Common myeloid progenitor, CD34-positive (primary cell): Measurements from ENCODE around the gene ACTMAP.

Experiments used
- CTCF ChIA-PET: fragments of 350-600 bp; sonication (Branson Sonifier 250); formaldehyde crosslinking; loops from one replicate; lab custom pipeline; 2021; ENCODE audit warnings: antibody characterized with exemption; lab: Charles Lee
- POLR2A ChIA-PET: fragments of 350-600 bp; sonication (Branson Sonifier 250); formaldehyde crosslinking; loops from one replicate; lab custom pipeline; 2021; ENCODE audit warnings: antibody characterized with exemption; lab: Charles Lee
- DNase-seq, 3 donors: peaks; one replicate each; pipeline versions ENCODE4 v3.0.0 to v3.0.0-alpha.2; 2013
- H3K27ac ChIP-seq, 2 experiments: 1 replicate in 1 of 2; 2 replicates in 1 of 2; pipeline ENCODE4 v1.7.0; 2013; ENCODE audit warnings: inconsistent platforms in 2 of 2, low read length in 2 of 2, mild to moderate bottlenecking in 2 of 2, low read depth in 1 of 2, moderate library complexity in 1 of 2; ENCODE audit not compliant: severe bottlenecking in 2 of 2, insufficient read depth in 1 of 2, poor library complexity in 1 of 2
- H3K27me3 ChIP-seq, 5 experiments: replicated peaks in 2 of 5; 1 replicate in 3 of 5; 2 replicates in 2 of 5; pipeline versions ENCODE4 v1.6.1 to v1.7.0; 2013; ENCODE audit warnings: low read length in 4 of 5, mild to moderate bottlenecking in 2 of 5, moderate library complexity in 2 of 5, inconsistent platforms in 1 of 5; ENCODE audit not compliant: insufficient read depth in 5 of 5, control insufficient read depth in 4 of 5
- H3K36me3 ChIP-seq, 4 experiments: 1 replicate in 2 of 4; 2 replicates in 2 of 4; pipeline versions ENCODE4 v1.6.1 to v1.7.0; 2013; ENCODE audit warnings: low read length in 3 of 4, control low read depth in 1 of 4, mild to moderate bottlenecking in 1 of 4; ENCODE audit not compliant: control insufficient read depth in 4 of 4, insufficient read depth in 4 of 4
- H3K4me1 ChIP-seq, 4 experiments: 1 replicate in 3 of 4; 2 replicates in 1 of 4; pipeline versions ENCODE4 v1.6.1 to v1.7.1; 2013; ENCODE audit warnings: low read length in 3 of 4, mild to moderate bottlenecking in 3 of 4, control low read depth in 1 of 4, inconsistent platforms in 1 of 4, moderate library complexity in 1 of 4; ENCODE audit not compliant: control insufficient read depth in 4 of 4, insufficient read depth in 4 of 4; ENCODE audit errors: control extremely low read depth in 1 of 4
- H3K4me3 ChIP-seq, 7 experiments: 1 replicate in 4 of 7; 2 replicates in 3 of 7; pipeline versions ENCODE4 v1.5.1 to v1.7.0; 2013; ENCODE audit warnings: mild to moderate bottlenecking in 7 of 7, low read length in 6 of 7, moderate library complexity in 6 of 7, inconsistent platforms in 2 of 7, low read depth in 2 of 7, control low read depth in 1 of 7; ENCODE audit not compliant: insufficient read depth in 4 of 7, control insufficient read depth in 1 of 7; ENCODE audit errors: extremely low read depth in 1 of 7
- H3K9me3 ChIP-seq, 5 experiments: 1 replicate in 4 of 5; 2 replicates in 1 of 5; pipeline versions ENCODE4 v1.6.1 to v1.7.1; 2013; ENCODE audit warnings: low read length in 4 of 5, mild to moderate bottlenecking in 2 of 5, inconsistent platforms in 1 of 5, low read depth in 1 of 5, moderate library complexity in 1 of 5; ENCODE audit not compliant: control insufficient read depth in 4 of 5, insufficient read depth in 2 of 5; ENCODE audit errors: control extremely low read depth in 1 of 5
- WGBS: methylation state at CpG from one replicate; pipeline ENCODE4 v1.1.5; 2013; ENCODE audit not compliant: insufficient coverage; 5-methylcytosine and 5-hydroxymethylcytosine counted together

The ACTMAP gene

DNA sequence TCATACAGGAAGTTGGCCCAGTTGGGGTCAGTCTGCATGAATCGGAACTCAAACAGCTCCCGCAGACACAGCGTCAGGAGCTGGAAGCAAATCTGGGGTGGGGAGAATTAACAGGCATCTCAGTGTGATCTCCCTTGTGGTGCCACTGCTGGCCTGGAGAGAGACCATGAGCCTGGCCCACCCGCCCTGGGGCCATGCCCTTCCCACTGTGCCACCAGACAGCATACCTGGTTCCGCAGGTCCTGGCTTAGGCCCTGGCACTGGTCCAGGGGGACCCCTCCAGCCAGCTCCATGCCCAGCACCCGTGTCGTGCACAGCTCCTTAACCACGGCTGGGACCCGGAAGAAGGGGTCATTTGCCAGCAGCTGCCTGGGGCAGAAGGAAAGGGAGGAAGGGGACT, 50.2 kb downstream of the ACTMAP start:
- no peak overlapping the region for H3K27ac ChIP-seq
- ChIA-PET POLR2A (no interaction called here), CTCF (no interaction called here)
- H3K36me3 ChIP-seq: peaks cover 14 to 59% (median 51%) of the 10 kb centered on the region in 4 experiments
- WGBS: 98% methylated on average over 9 of the region's 9 CpGs
- no peak overlapping the region for H3K4me3 ChIP-seq
- H3K4me1 ChIP-seq: no peaks in the 10 kb centered on the region
- DNase-seq: no peak
- no peaks in the 10 kb centered on the region for H3K9me3 ChIP-seq
- no peaks in the 10 kb centered on the region for H3K27me3 ChIP-seq

GRCh38 chr19:40697007-40697406, 53.3 kb downstream of the ACTMAP start:
- no peak overlapping the region for H3K27ac ChIP-seq
- ChIA-PET POLR2A (no interaction called here), CTCF (no interaction called here)
- H3K4me1 ChIP-seq: peaks cover 0 to 2% (median under 1%) of the 10 kb centered on the region in 4 experiments
- no peak overlapping the region for H3K4me3 ChIP-seq
- DNase-seq: no peak
- 97% methylated on average over 5 of the region's 6 CpGs for WGBS
- H3K27me3 ChIP-seq: no peaks in the 10 kb centered on the region
- H3K36me3 ChIP-seq: peaks cover 13 to 55% (median 44%) of the 10 kb centered on the region in 4 experiments
- H3K9me3 ChIP-seq: no peaks in the 10 kb centered on the region

GRCh38 chr19:40695881-40696280, 54.4 kb downstream of the ACTMAP start:
- no peaks in the 10 kb centered on the region for H3K27me3 ChIP-seq
- H3K4me3 ChIP-seq: no peak overlapping the region
- CTCF ChIA-PET: no interaction called here
- H3K4me1 ChIP-seq: peaks cover 0 to 13% (median 11%) of the 10 kb centered on the region in 4 experiments
- H3K9me3 ChIP-seq: no peaks in the 10 kb centered on the region
- no peak for DNase-seq
- POLR2A ChIA-PET: no interaction called here
- 94% methylated on average over 3 of the region's 5 CpGs for WGBS
- no peak overlapping the region for H3K27ac ChIP-seq
- H3K36me3 ChIP-seq: peaks cover 8 to 46% (median 34%) of the 10 kb centered on the region in 4 experiments

- 100% methylated on average over 1 of the region's 4 CpGs for WGBS
- POLR2A ChIA-PET: no interaction called here
- CTCF ChIA-PET: no interaction called here
Observed at GRCh38 chr19:40693896-40694295, 56.4 kb downstream of the ACTMAP start.

GRCh38 chr19:40693150-40693788, 57.0 kb downstream of the ACTMAP start:
- Histone ChIP-seq H3K9me3 (no peaks in the 10 kb centered on the region), H3K27me3 (no peaks in the 10 kb centered on the region), H3K27ac (no peak overlapping the region), H3K4me1 (peaks cover 0 to 28% (median 23%) of the 10 kb centered on the region in 4 experiments), H3K4me3 (no peak overlapping the region), H3K36me3 (peaks cover 0 to 34% (median 22%) of the 10 kb centered on the region in 4 experiments)
- no peak for DNase-seq
- 94% methylated on average over 7 of the region's 11 CpGs for whole genome bisulfite sequencing
- ChIA-PET POLR2A (no interaction called here), CTCF (no interaction called here)

More at GRCh38 chr19:40693896-40694295, 56.4 kb downstream of the ACTMAP start:
- Histone ChIP-seq H3K36me3 (peaks cover 0 to 37% (median 23%) of the 10 kb centered on the region in 4 experiments), H3K4me1 (peaks cover 0 to 28% (median 23%) of the 10 kb centered on the region in 4 experiments), H3K9me3 (no peaks in the 10 kb centered on the region), H3K4me3 (no peak overlapping the region), H3K27me3 (no peaks in the 10 kb centered on the region), H3K27ac (no peak overlapping the region)
- no peak for DNase-seq

- Histone ChIP-seq H3K36me3 (peaks cover 0 to 34% (median 22%) of the 10 kb centered on the region in 4 experiments), H3K4me3 (no peak overlapping the region), H3K27me3 (no peaks in the 10 kb centered on the region), H3K4me1 (peaks cover 0 to 28% (median 23%) of the 10 kb centered on the region in 4 experiments), H3K9me3 (no peaks in the 10 kb centered on the region), H3K27ac (no peak overlapping the region)
- 91% methylated on average over 8 of the region's 14 CpGs for WGBS
- ChIA-PET CTCF (interaction anchor here (1.2 kb wide), 1 partner anchor 58 kb away, joined by 4 read pairs; the partner anchor contains the start of genes ACTMAP and SNRPA), POLR2A (interaction anchor here (1.8 kb wide), 2 partner anchors 29 to 86 kb away, joined by 6 to 8 read pairs; partner anchors contain the start of gene RAB4B)
- no peak for DNase-seq
Observed at GRCh38 chr19:40692212-40692551, 58.1 kb downstream of the ACTMAP start.
